Body of pancreas (tissue), 4 donors: ENCODE data around the gene CTSZ. TPM values are rescaled to one million over a fixed set of nuclear protein-coding genes. Genes with fewer than 3 reads are reported as not detected.

Experiments used
- ATAC-seq: fragments of 150-250 bp; one replicate; pipeline ENCODE4 v1.9.1; 2016
- DNase-seq, 4 donors: peaks; one replicate each; pipeline ENCODE4 v3.0.0-alpha.2; 2019
- H3K27ac ChIP-seq, 4 donors: fragments of 200-600 bp; sonication (generic); 1 replicate in 3 of 4; 2 replicates in 1 of 4; pipeline versions ENCODE4 v1.5.1 to v1.6.1; 2016 to 2019; ENCODE audit warnings: mild to moderate bottlenecking in 1 of 4, mixed read lengths in 1 of 4, moderate library complexity in 1 of 4
- H3K27me3 ChIP-seq, 2 donors: fragments of 200-600 bp; sonication (generic); one replicate each; pipeline ENCODE4 v1.6.0; 2016; ENCODE audit warnings: mild to moderate bottlenecking in 1 of 2
- H3K36me3 ChIP-seq, 2 donors: fragments of 200-600 bp; sonication (generic); replicated peaks in 1 of 2; 2 replicates each; pipeline ENCODE4 v1.5.1; 2016; ENCODE audit warnings: low read depth in 2 of 2; ENCODE audit not compliant: insufficient read depth in 1 of 2
- H3K4me1 ChIP-seq: fragments of 200-600 bp; sonication (generic); one replicate; pipeline ENCODE4 v1.6.0; 2016
- H3K4me3 ChIP-seq, 2 donors: fragments of 200-600 bp; sonication (generic); 1 replicate in 1 of 2; 2 replicates in 1 of 2; pipeline ENCODE4 v1.5.1; 2016 to 2019
- H3K9me3 ChIP-seq, 3 donors: fragments of 200-600 bp; sonication (generic); 1 replicate in 2 of 3; 2 replicates in 1 of 3; pipeline ENCODE4 v1.5.1; 2016
- POLR2A ChIP-seq, 3 donors: fragments of 450-650 bp; IDR thresholded peaks; one replicate each; pipeline ENCODE4 v1.6.1; 2016; ENCODE audit warnings: antibody characterized with exemption in 3 of 3, mild to moderate bottlenecking in 2 of 3
- WGBS, 2 donors: methylation state at CpG; one replicate each; pipeline ENCODE4 v1.1.5; 2017; 5-methylcytosine and 5-hydroxymethylcytosine counted together
- intact Hi-C: fragments of 100-400 bp; cut with DNase I; formaldehyde crosslinking; loops from one replicate; pipeline ENCODE4 v1.15.1; 2023
- total RNA-seq, 2 donors: library from RNA; depleted of rRNA; stranded (reverse); fragments of >200 nt; gene quantifications; one replicate each; pipeline ENCODE4 v1.1.0, GENCODE V29; 2016
- TF ChIP-seq, protein P1 (sequence below), 7 experiments: fragments of 450-650 bp in 4 of 7; fragments of 200-600 bp in 3 of 7; sonication (generic) in 3 of 7; IDR thresholded peaks; one replicate each; pipeline ENCODE4 v1.5.1; 2016 to 2019; ENCODE audit warnings: antibody characterized with exemption in 7 of 7

The CTSZ gene
- total RNA-seq, 2 donors from 2014 or later: 54.1 to 89.8 TPM

DNA sequence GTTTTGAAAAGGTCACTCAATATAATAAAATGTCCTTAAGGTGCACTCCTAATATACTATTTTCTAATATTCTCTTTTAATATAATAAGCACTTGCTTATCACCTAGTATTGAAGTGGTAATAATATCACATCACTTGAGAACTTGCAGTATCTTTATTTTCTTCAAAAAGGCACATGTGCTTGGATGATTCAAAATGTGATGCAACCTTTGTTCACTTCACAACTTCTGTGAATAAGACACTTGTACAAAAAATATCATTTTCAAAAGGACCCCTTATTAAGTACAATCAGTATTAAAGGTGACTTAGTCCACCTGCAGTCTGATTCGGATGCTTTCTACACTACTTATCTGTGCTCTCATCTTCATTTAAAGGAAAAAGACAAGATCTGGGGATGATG, 32.2 kb upstream of the CTSZ start:
- intact Hi-C loops: no loop called here
- peaks cover 0 to 15% of the 10 kb centered on the region in 2 donors for H3K36me3 ChIP-seq
- 69 to 78% methylated on average over 1 of the region's 1 CpG for WGBS, 2 donors

GRCh38 chr20:59037386-59037785, 30.3 kb upstream of the CTSZ start:
- Histone ChIP-seq H3K27me3 (no peaks in the 10 kb centered on the region), H3K27ac (no peak overlapping the region), H3K4me1 (peaks cover 28% of the 10 kb centered on the region), H3K36me3 (peaks cover 0 to 15% of the 10 kb centered on the region in 2 donors), H3K4me3 (no peak overlapping the region), H3K9me3 (no peaks in the 10 kb centered on the region)
- no peak for DNase-seq
- WGBS, 2 donors: 90 to 93% methylated on average over 12 of the region's 12 CpGs
- no peak for ATAC-seq
- intact Hi-C loops: no loop called here
- TF ChIP-seq, protein P1, sequence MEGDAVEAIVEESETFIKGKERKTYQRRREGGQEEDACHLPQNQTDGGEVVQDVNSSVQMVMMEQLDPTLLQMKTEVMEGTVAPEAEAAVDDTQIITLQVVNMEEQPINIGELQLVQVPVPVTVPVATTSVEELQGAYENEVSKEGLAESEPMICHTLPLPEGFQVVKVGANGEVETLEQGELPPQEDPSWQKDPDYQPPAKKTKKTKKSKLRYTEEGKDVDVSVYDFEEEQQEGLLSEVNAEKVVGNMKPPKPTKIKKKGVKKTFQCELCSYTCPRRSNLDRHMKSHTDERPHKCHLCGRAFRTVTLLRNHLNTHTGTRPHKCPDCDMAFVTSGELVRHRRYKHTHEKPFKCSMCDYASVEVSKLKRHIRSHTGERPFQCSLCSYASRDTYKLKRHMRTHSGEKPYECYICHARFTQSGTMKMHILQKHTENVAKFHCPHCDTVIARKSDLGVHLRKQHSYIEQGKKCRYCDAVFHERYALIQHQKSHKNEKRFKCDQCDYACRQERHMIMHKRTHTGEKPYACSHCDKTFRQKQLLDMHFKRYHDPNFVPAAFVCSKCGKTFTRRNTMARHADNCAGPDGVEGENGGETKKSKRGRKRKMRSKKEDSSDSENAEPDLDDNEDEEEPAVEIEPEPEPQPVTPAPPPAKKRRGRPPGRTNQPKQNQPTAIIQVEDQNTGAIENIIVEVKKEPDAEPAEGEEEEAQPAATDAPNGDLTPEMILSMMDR (IDR thresholded peaks at IDR 0.05): no peak
- TF ChIP-seq POLR2A (IDR thresholded peaks at IDR 0.05): no peak

More for the DNA sequence above, 32.2 kb upstream of the CTSZ start:
- ATAC-seq (no peak), DNase-seq (no peak)
- no peaks in the 10 kb centered on the region for H3K9me3 ChIP-seq
- TF ChIP-seq, protein P1 (IDR thresholded peaks at IDR 0.05): no peak
- no peak for TF ChIP-seq POLR2A (IDR thresholded peaks at IDR 0.05)
- H3K27ac ChIP-seq: no peak overlapping the region
- H3K27me3 ChIP-seq: no peaks in the 10 kb centered on the region
- H3K4me3 ChIP-seq: no peak overlapping the region
- peaks cover 28% of the 10 kb centered on the region for H3K4me1 ChIP-seq

DNA sequence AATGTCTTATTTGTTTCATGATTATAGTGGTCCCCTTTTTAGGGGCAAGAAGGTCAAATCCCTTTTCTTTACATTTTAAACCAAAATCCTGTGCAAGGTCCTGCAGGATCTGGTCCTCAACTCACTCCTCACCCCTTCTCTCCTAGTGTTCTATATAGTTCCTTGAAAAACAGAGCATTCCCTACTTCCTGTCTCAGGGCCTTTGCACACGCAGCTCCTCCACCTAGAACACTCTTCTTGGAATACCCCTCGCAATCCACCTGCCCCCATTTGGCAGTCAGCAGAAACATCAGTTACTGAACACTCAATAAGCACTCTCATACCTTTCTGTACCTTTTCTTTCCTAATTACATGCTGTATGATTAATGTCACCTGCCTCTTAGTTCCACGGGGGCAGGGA, 28.3 kb upstream of the CTSZ start:
- intact Hi-C loops: no loop called here
- H3K4me1 ChIP-seq: peaks cover 21% of the 10 kb centered on the region
- no peak overlapping the region for H3K4me3 ChIP-seq
- no peak overlapping the region for H3K27ac ChIP-seq
- H3K9me3 ChIP-seq: no peaks in the 10 kb centered on the region
- 85 to 93% methylated on average over 3 of the region's 3 CpGs for WGBS, 2 donors
- DNase-seq: no peak
- no peak for TF ChIP-seq POLR2A (IDR thresholded peaks at IDR 0.05)
- TF ChIP-seq, protein P1 (IDR thresholded peaks at IDR 0.05): no peak
- peaks cover 0 to 15% of the 10 kb centered on the region in 2 donors for H3K36me3 ChIP-seq
- H3K27me3 ChIP-seq: no peaks in the 10 kb centered on the region
- no peak for ATAC-seq

DNA sequence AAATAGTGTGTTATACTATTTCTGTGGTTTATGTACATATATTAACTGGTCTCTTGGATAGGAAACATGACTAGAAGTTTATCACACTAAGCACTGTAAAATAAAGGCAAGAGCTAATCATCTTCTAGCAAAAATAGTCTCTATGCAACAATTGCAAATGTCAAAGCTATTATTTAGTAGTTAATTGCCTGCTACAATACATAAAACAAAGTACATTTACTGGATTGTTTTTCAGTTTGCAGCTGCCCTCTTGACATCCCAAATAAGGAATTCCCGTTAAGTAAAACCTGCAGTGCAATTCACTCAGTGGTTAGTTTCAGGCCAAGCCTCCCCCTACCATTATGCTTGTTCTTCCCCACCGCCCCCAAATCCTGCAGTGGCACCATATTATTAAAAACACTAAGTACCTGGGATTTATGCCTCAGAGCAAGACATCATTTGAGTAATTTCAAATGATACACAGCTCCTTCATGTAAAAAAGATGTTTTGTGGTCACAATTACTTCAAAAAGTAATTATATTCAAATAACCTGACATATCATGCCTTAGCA, 26.6 kb upstream of the CTSZ start:
- no peak for DNase-seq
- Histone ChIP-seq H3K4me3 (no peak overlapping the region), H3K27ac (no peak overlapping the region), H3K9me3 (no peaks in the 10 kb centered on the region), H3K27me3 (no peaks in the 10 kb centered on the region), H3K4me1 (peaks cover 30% of the 10 kb centered on the region), H3K36me3 (peaks cover 0 to 22% of the 10 kb centered on the region in 2 donors)
- 85 to 91% methylated on average over 2 of the region's 2 CpGs for WGBS, 2 donors
- no peak for ATAC-seq
- intact Hi-C loops: no loop called here
- TF ChIP-seq, protein P1 (IDR thresholded peaks at IDR 0.05): no peak
- TF ChIP-seq POLR2A (IDR thresholded peaks at IDR 0.05): no peak

- H3K4me1 ChIP-seq: peaks cover 34% of the 10 kb centered on the region
- intact Hi-C loops: no loop called here
- ATAC-seq (no peak), DNase-seq (no peak)
- TF ChIP-seq, protein P1 (IDR thresholded peaks at IDR 0.05): no peak
- TF ChIP-seq POLR2A (IDR thresholded peaks at IDR 0.05): no peak
- H3K27me3 ChIP-seq: no peaks in the 10 kb centered on the region
- 96 to 100% methylated on average over 1 of the region's 1 CpG for WGBS, 2 donors
- H3K36me3 ChIP-seq: peaks cover 0 to 22% of the 10 kb centered on the region in 2 donors
- H3K27ac ChIP-seq: peak overlapping the region in 2 of 4 donors; percentile 88 to 90
- H3K9me3 ChIP-seq: no peaks in the 10 kb centered on the region
- H3K4me3 ChIP-seq: no peak overlapping the region
Measured at GRCh38 chr20:59033093-59033492, 26.0 kb upstream of the CTSZ start.
